HCT116 (cell line): ENCODE measurements around the gene APOL4. TPM values are rescaled to one million over a fixed set of nuclear protein-coding genes. Genes with fewer than 3 reads are reported as not detected.

Experiments used
- ATAC-seq: fragments of 200-7000 bp; cut with Tn5 transposase; 2 replicates; pipeline ENCODE4 v1.9.1; 2020; ENCODE audit warnings: mild to moderate bottlenecking, moderate library complexity
- BruUV-seq: library from RNA; stranded (reverse); fragments of 400-500 nt; replicated peaks from 2 replicates; lab custom pipeline; 2021; lab: Mats Ljungman, UMichigan
- CTCF ChIA-PET: fragments of 300-600 bp; sonication (Branson Sonifier 250); formaldehyde crosslinking; loops from one replicate; lab custom pipeline; 2021; ENCODE audit warnings: antibody characterized with exemption; lab: Charles Lee
- POLR2A ChIA-PET: fragments of 300-600, 350-600 bp; sonication (Branson Sonifier 250); formaldehyde crosslinking; loops from one replicate; lab custom pipeline; 2021; ENCODE audit warnings: antibody characterized with exemption; lab: Charles Lee
- RAD21 ChIA-PET, 2 experiments: fragments of 300-600 bp; sonication (Branson Sonifier 250); formaldehyde crosslinking; loops; one replicate each; lab custom pipeline; 2023; ENCODE audit warnings: low total read pairs in 2 of 2; ENCODE audit not compliant: uncharacterized antibody in 2 of 2, unreplicated experiment in 2 of 2, low non-redundant PET in 1 of 2; lab: Charles Lee
- DNase-seq: peaks from one replicate; pipeline ENCODE4 v3.0.0-alpha.2; 2010; ENCODE audit warnings: low read depth, low spot score
- H2AFZ ChIP-seq: fragments of 200-600 bp; shearing (Covaris generic), sonication (generic); 2 replicates; pipeline ENCODE4 v1.6.1; 2017; ENCODE audit warnings: low read depth, mixed run types, mixed read lengths, antibody characterized with exemption, low read length; ENCODE audit not compliant: poor library complexity, severe bottlenecking
- H3K27ac ChIP-seq: 2 replicates; pipeline ENCODE4 v1.5.1; 2012; ENCODE audit warnings: low read depth, low read length
- H3K27me3 ChIP-seq: fragments of 200-600 bp; sonication (generic); 2 replicates; pipeline ENCODE4 v1.6.1; 2016; ENCODE audit warnings: mixed run types, low read length, mixed read lengths; ENCODE audit not compliant: insufficient read depth
- H3K36me3 ChIP-seq, 2 experiments: fragments of 200-500 bp in 1 of 2; fragments of 200-600 bp in 1 of 2; sonication (Bioruptor generic) in 1 of 2; sonication (generic) in 1 of 2; 2 replicates each; pipeline versions ENCODE4 v1.5.1 to v1.6.1; 2014 to 2016; ENCODE audit warnings: low read length in 2 of 2, inconsistent platforms in 1 of 2, mixed read lengths in 1 of 2, mixed run types in 1 of 2; ENCODE audit not compliant: insufficient read depth in 2 of 2, control insufficient read depth in 1 of 2
- H3K4me1 ChIP-seq, 2 experiments: fragments of 200-600 bp in 1 of 2; sonication (generic) in 1 of 2; 2 replicates each; pipeline versions ENCODE4 v1.5.1 to v1.6.1; 2012 to 2017; ENCODE audit warnings: low read length in 2 of 2, inconsistent platforms in 1 of 2, mild to moderate bottlenecking in 1 of 2, mixed read lengths in 1 of 2, mixed run types in 1 of 2, moderate library complexity in 1 of 2; ENCODE audit not compliant: insufficient read depth in 2 of 2, control insufficient read depth in 1 of 2
- H3K4me2 ChIP-seq: fragments of 200-600 bp; sonication (generic); 2 replicates; pipeline ENCODE4 v1.6.1; 2017; ENCODE audit warnings: mixed run types, low read length, mixed read lengths
- H3K4me3 ChIP-seq, 2 experiments: fragments of 200-600 bp in 1 of 2; sonication (generic) in 1 of 2; replicated peaks in 1 of 2; 2 replicates each; pipeline ENCODE4 v1.5.1; 2011 to 2016; ENCODE audit warnings: low read length in 2 of 2, control low read depth in 1 of 2, low read depth in 1 of 2, mild to moderate bottlenecking in 1 of 2, mixed read lengths in 1 of 2, mixed run types in 1 of 2
- H3K79me2 ChIP-seq: fragments of 200-600 bp; sonication (generic); 2 replicates; pipeline ENCODE4 v1.6.1; 2017; ENCODE audit warnings: mild to moderate bottlenecking, mixed run types, low read length, moderate library complexity, mixed read lengths; ENCODE audit not compliant: insufficient read depth
- H3K9ac ChIP-seq: fragments of 200-600 bp; sonication (generic); 2 replicates; pipeline ENCODE4 v1.6.1; 2016; ENCODE audit warnings: low read length, mixed read lengths
- H3K9me2 ChIP-seq: fragments of 200-600 bp; sonication (generic), shearing (Covaris generic); 2 replicates; pipeline ENCODE4 v1.6.1; 2017; ENCODE audit warnings: mixed run types, mild to moderate bottlenecking, moderate library complexity; ENCODE audit not compliant: insufficient read depth
- H3K9me3 ChIP-seq, 2 experiments: fragments of 200-500 bp in 1 of 2; fragments of 200-600 bp in 1 of 2; sonication (Bioruptor generic) in 1 of 2; sonication (generic) in 1 of 2; 2 replicates each; pipeline ENCODE4 v1.6.1; 2014 to 2017; ENCODE audit warnings: low read length in 2 of 2, mixed read lengths in 2 of 2, inconsistent platforms in 1 of 2, low read depth in 1 of 2, mild to moderate bottlenecking in 1 of 2, mixed run types in 1 of 2, moderate library complexity in 1 of 2; ENCODE audit not compliant: control insufficient read depth in 1 of 2, insufficient read depth in 1 of 2
- H4K20me1 ChIP-seq: fragments of 200-600 bp; sonication (generic), shearing (Covaris generic); 2 replicates; pipeline ENCODE4 v1.6.1; 2017; ENCODE audit warnings: mixed run types, mild to moderate bottlenecking, moderate library complexity; ENCODE audit not compliant: insufficient read depth
- ATF3 ChIP-seq: IDR thresholded peaks from 2 replicates; pipeline ENCODE4 v1.6.1; 2012
- CBX3 ChIP-seq: IDR thresholded peaks from 2 replicates; pipeline ENCODE4 v1.6.1; 2012; ENCODE audit warnings: low read depth
- CTCF ChIP-seq, 3 experiments: fragments of 200-600 bp in 1 of 3; sonication (generic) in 1 of 3; IDR thresholded peaks in 2 of 3; conservative IDR thresholded peaks in 1 of 3; 2 replicates each; pipeline ENCODE4 v1.5.1; 2012 to 2017; ENCODE audit warnings: low read depth in 2 of 3, low read length in 2 of 3, antibody characterized with exemption in 1 of 3, borderline replicate concordance in 1 of 3, control low read depth in 1 of 3, mild to moderate bottlenecking in 1 of 3, mixed read lengths in 1 of 3, mixed run types in 1 of 3, moderate library complexity in 1 of 3; ENCODE audit not compliant: insufficient read depth in 1 of 3
- EGR1 ChIP-seq: IDR thresholded peaks from 2 replicates; pipeline ENCODE4 v1.6.1; 2012; ENCODE audit warnings: low read depth
- EZH2 ChIP-seq: fragments of 200-600 bp; sonication (generic); IDR thresholded peaks from 2 replicates; pipeline ENCODE4 v1.6.1; 2017; ENCODE audit warnings: antibody characterized with exemption, mixed run types
- FOSL1 ChIP-seq: IDR thresholded peaks from 2 replicates; pipeline ENCODE4 v1.6.1; 2012; ENCODE audit warnings: low read depth
- JUND ChIP-seq: IDR thresholded peaks from 2 replicates; pipeline ENCODE4 v1.6.1; 2012
- MAX ChIP-seq: IDR thresholded peaks from 2 replicates; pipeline ENCODE4 v1.6.1; 2012
- POLR2A ChIP-seq: IDR thresholded peaks from 2 replicates; pipeline ENCODE4 v1.7.0; 2011; ENCODE audit warnings: borderline replicate concordance; ENCODE audit not compliant: insufficient read depth, insufficient read length; ENCODE audit errors: extremely low read depth
- RAD21 ChIP-seq: IDR thresholded peaks from 2 replicates; pipeline ENCODE4 v1.6.1; 2012; ENCODE audit warnings: low read depth, mild to moderate bottlenecking
- SIN3A ChIP-seq: IDR thresholded peaks from 2 replicates; pipeline ENCODE4 v1.6.1; 2012; ENCODE audit warnings: low read depth
- SRF ChIP-seq: IDR thresholded peaks from 2 replicates; pipeline ENCODE4 v1.6.1; 2012; ENCODE audit warnings: low read depth
- TCF7L2 ChIP-seq: IDR thresholded peaks from 2 replicates; pipeline ENCODE4 v1.7.0; 2011; ENCODE audit warnings: borderline replicate concordance, inconsistent platforms; ENCODE audit not compliant: insufficient read depth, insufficient read length; ENCODE audit errors: extremely low read depth
- YY1 ChIP-seq: IDR thresholded peaks from 2 replicates; pipeline ENCODE4 v1.6.1; 2011; ENCODE audit warnings: low read length, low read depth, moderate library complexity, mild to moderate bottlenecking; ENCODE audit not compliant: insufficient replicate concordance; ENCODE audit errors: extremely low read depth
- ZFX ChIP-seq: fragments of 450-650 bp; IDR thresholded peaks from 2 replicates; pipeline ENCODE4 v1.6.1; 2017
- ZNF274 ChIP-seq: fragments of 200-500 bp; sonication (Bioruptor generic); IDR thresholded peaks from 2 replicates; pipeline ENCODE4 v1.6.1; 2014; ENCODE audit warnings: mild to moderate bottlenecking, low read depth, low read length, inconsistent platforms
- intact Hi-C: fragments of 100-400 bp; cut with micrococcal nuclease; formaldehyde crosslinking; loops from 2 replicates; pipeline ENCODE4 v1.10.0; 2022
- total RNA-seq: library from RNA; stranded (reverse); gene quantifications from one replicate; pipeline ENCODE4 v1.2.1, GENCODE V29; 2021; ENCODE audit not compliant: unreplicated experiment
- TF ChIP-seq, protein P1 (sequence below): IDR thresholded peaks from 2 replicates; pipeline ENCODE4 v1.6.1; 2012; ENCODE audit warnings: low read depth

The APOL4 gene
- total RNA-seq, 1 experiment from 2014 or later = not detected

DNA sequence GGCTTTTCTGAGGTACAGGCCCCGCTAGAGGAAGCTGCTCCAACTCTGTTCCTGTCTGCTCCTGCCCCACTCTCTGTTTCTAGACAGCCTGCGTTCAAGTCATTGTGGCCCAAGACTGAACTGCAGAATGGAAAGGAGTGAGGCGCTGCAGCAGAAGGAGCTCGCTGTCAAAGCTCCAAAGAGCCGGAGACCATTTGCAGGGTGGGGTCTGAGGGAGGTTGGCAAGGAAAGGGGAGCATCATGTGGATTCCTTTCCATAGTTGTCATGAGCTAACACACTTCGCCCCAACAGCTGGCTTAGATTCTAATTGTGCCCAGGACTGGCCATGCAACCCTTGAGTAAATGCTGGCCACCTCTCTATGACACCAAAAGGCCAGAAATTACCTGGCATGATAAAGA lies 18.8 kb downstream of the APOL4 start:
- no peaks in the 10 kb centered on the region for H3K36me3 ChIP-seq
- H3K27me3 ChIP-seq = peaks cover 3% of the 10 kb centered on the region; the same call in 1 of the 2 replicates
- no peaks in the 10 kb centered on the region for H4K20me1 ChIP-seq
- BruUV-seq = no TSS peak
- H3K27ac ChIP-seq = no peak overlapping the region
- no peaks in the 10 kb centered on the region for H3K79me2 ChIP-seq
- H3K4me2 ChIP-seq = no peak overlapping the region
- H3K9me2 ChIP-seq = no peaks in the 10 kb centered on the region
- ChIA-PET POLR2A (no interaction called here), RAD21 (no interaction called here), CTCF (interaction anchor here (1.4 kb wide), 1 partner anchor 13 kb away, joined by 3 read pairs; no protein-coding TSS in a partner anchor)
- DNase-seq (no peak), ATAC-seq (no peak)
- no peak overlapping the region for H3K4me3 ChIP-seq
- intact Hi-C loops = no loop called here
- TF ChIP-seq FOSL1 = no peak
- TF ChIP-seq EZH2 = no peak
- no peak for TF ChIP-seq ZFX
- no peak for TF ChIP-seq SRF
- no peak for TF ChIP-seq SIN3A
- TF ChIP-seq CBX3 = no peak
- no peak for TF ChIP-seq JUND
- TF ChIP-seq ZNF274 = no peak
- no peak for TF ChIP-seq RAD21
- no peak for TF ChIP-seq YY1
- TF ChIP-seq MAX = no peak
- TF ChIP-seq, protein P1, sequence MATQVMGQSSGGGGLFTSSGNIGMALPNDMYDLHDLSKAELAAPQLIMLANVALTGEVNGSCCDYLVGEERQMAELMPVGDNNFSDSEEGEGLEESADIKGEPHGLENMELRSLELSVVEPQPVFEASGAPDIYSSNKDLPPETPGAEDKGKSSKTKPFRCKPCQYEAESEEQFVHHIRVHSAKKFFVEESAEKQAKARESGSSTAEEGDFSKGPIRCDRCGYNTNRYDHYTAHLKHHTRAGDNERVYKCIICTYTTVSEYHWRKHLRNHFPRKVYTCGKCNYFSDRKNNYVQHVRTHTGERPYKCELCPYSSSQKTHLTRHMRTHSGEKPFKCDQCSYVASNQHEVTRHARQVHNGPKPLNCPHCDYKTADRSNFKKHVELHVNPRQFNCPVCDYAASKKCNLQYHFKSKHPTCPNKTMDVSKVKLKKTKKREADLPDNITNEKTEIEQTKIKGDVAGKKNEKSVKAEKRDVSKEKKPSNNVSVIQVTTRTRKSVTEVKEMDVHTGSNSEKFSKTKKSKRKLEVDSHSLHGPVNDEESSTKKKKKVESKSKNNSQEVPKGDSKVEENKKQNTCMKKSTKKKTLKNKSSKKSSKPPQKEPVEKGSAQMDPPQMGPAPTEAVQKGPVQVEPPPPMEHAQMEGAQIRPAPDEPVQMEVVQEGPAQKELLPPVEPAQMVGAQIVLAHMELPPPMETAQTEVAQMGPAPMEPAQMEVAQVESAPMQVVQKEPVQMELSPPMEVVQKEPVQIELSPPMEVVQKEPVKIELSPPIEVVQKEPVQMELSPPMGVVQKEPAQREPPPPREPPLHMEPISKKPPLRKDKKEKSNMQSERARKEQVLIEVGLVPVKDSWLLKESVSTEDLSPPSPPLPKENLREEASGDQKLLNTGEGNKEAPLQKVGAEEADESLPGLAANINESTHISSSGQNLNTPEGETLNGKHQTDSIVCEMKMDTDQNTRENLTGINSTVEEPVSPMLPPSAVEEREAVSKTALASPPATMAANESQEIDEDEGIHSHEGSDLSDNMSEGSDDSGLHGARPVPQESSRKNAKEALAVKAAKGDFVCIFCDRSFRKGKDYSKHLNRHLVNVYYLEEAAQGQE = no peak
- no peak for TF ChIP-seq CTCF (IDR thresholded peaks at IDR 0.05 in 2 of 3, conservative IDR thresholded peaks at IDR 0.05 in 1 of 3; ENCODE audit: borderline replicate concordance in 1 of 3, insufficient read depth in 1 of 3, low read depth in 2 of 3, low read length in 2 of 3)
- TF ChIP-seq TCF7L2 = no peak
- no peak for TF ChIP-seq EGR1
- no peak for TF ChIP-seq ATF3
- TF ChIP-seq POLR2A = no peak
- H3K9ac ChIP-seq = no peak overlapping the region
- H3K4me1 ChIP-seq = no peaks in the 10 kb centered on the region
- no peaks in the 10 kb centered on the region for H3K9me3 ChIP-seq
- no peak overlapping the region for H2AFZ ChIP-seq
